A549 (cell line): ENCODE data around the gene INPP5B.

ENCODE experiments used
- CTCF ChIP-seq: fragments of >200 bp; sonication (Bioruptor Twin); formaldehyde crosslinking; IDR thresholded peaks from 3 replicates; pipeline ENCODE4 v1.5.1; 2016
- JUN ChIP-seq, 2 experiments: fragments of >200 bp; sonication (Bioruptor Twin); formaldehyde crosslinking; IDR thresholded peaks; 2 replicates in 1 of 2; 3 replicates in 1 of 2; pipeline ENCODE4 v1.6.1; 2016 to 2017
- MYC ChIP-seq: IDR thresholded peaks from 2 replicates; pipeline ENCODE4 v1.6.1; 2012; ENCODE audit warnings: mild to moderate bottlenecking, inconsistent platforms, low read length, improper control_type of control experiment, borderline replicate concordance
- POLR2A ChIP-seq: IDR thresholded peaks from 2 replicates; pipeline ENCODE4 v1.6.1; 2012; ENCODE audit warnings: mild to moderate bottlenecking, low read length
- RCOR1 ChIP-seq: fragments of 150-350 bp; IDR thresholded peaks from 2 replicates; pipeline ENCODE4 v1.6.1; 2014; ENCODE audit warnings: antibody characterized with exemption, low read length, low read depth
- RNF2 ChIP-seq: fragments of 200-600 bp; sonication (generic); IDR thresholded peaks from 2 replicates; pipeline ENCODE4 v1.6.1; 2016; ENCODE audit warnings: low read depth, mild to moderate bottlenecking, antibody characterized with exemption, moderate library complexity, borderline replicate concordance

- TF ChIP-seq POLR2A (no peak), CTCF (no peak), RCOR1 (no peak), JUN (IDR thresholded peaks at IDR 0.05) (no peak), MYC (no peak), RNF2 (no peak)
Observed at GRCh38 chr1:37995751-37996345, 49.0 kb upstream of the INPP5B start.
